Transverse colon (tissue), 4 donors: ENCODE data around the gene MEIKIN. TPM values are rescaled to one million over a fixed set of nuclear protein-coding genes. Genes with fewer than 3 reads are reported as not detected.
"Not testable (repeated sequence)": the region's sequence is repeated elsewhere in the genome, so short reads cannot be mapped to it uniquely, and the experiment has no call there.

Experiments used
- DNase-seq: peaks from one replicate; pipeline ENCODE4 v3.0.0-alpha.2; 2019
- H3K27ac ChIP-seq, 4 donors: fragments of 200-600 bp; sonication (generic); 2 replicates each; pipeline ENCODE4 v1.5.1; 2016 to 2018; ENCODE audit warnings: inconsistent platforms in 4 of 4
- H3K27me3 ChIP-seq: fragments of 200-600 bp; sonication (generic); 2 replicates; pipeline ENCODE4 v1.5.1; 2017; ENCODE audit warnings: inconsistent platforms
- H3K36me3 ChIP-seq, 4 donors: fragments of 200-600 bp; sonication (generic); 2 replicates each; pipeline ENCODE4 v1.5.1; 2017 to 2019; ENCODE audit warnings: inconsistent platforms in 4 of 4
- H3K4me1 ChIP-seq, 4 donors: fragments of 200-600 bp; sonication (generic); 2 replicates each; pipeline ENCODE4 v1.5.1; 2017 to 2020; ENCODE audit warnings: inconsistent platforms in 4 of 4
- H3K4me3 ChIP-seq, 4 donors: fragments of 200-600 bp; sonication (generic); 1 replicate in 1 of 4; 2 replicates in 3 of 4; pipeline versions ENCODE4 v1.5.1 to v1.6.1; 2017 to 2019; ENCODE audit warnings: inconsistent platforms in 4 of 4
- H3K9me3 ChIP-seq, 2 donors: fragments of 200-600 bp; sonication (generic); 2 replicates each; pipeline ENCODE4 v1.5.1; 2017 to 2019; ENCODE audit warnings: inconsistent platforms in 2 of 2
- EP300 ChIP-seq: sonication (generic); formaldehyde crosslinking; IDR thresholded peaks from one replicate; pipeline ENCODE4 v1.6.1; 2017; ENCODE audit warnings: antibody characterized with exemption, low read depth
- POLR2A ChIP-seq: fragments of 450-650 bp; IDR thresholded peaks from one replicate; pipeline ENCODE4 v1.6.1; 2016; ENCODE audit warnings: antibody characterized with exemption, mild to moderate bottlenecking, moderate library complexity
- POLR2AphosphoS5 ChIP-seq, 3 donors: sonication (generic); formaldehyde crosslinking; IDR thresholded peaks; one replicate each; pipeline ENCODE4 v1.6.1; 2016; ENCODE audit warnings: antibody characterized with exemption in 3 of 3
- WGBS, 2 donors: methylation state at CpG; one replicate each; pipeline ENCODE4 v1.1.5; 2018; ENCODE audit warnings: low coverage in 1 of 2; 5-methylcytosine and 5-hydroxymethylcytosine counted together
- in situ Hi-C, 4 donors: fragments of 200-750 bp; cut with MboI; loops; one replicate each; pipeline versions ENCODE4 v1.15.0 to v1.15.1; 2017; ENCODE audit warnings: low sequenced_read_pairs in 3 of 4, low pct_ligation_motif_present in 1 of 4, low pct_unique_long_range_greater_than_20kb in 1 of 4
- intact Hi-C: fragments of 100-400 bp; cut with DNase I; formaldehyde crosslinking; loops from one replicate; pipeline ENCODE4 v1.15.1; 2023; ENCODE audit warnings: low total_unique reads
- total RNA-seq, 4 donors: library from RNA; depleted of rRNA; stranded (reverse); fragments of >200 nt; gene quantifications; one replicate each; pipeline ENCODE4 v1.1.0, GENCODE V29; 2016
- TF ChIP-seq, protein P1 (sequence below), 5 experiments: fragments of 200-600 bp in 3 of 5; fragments of 450-650 bp in 2 of 5; sonication (generic) in 3 of 5; IDR thresholded peaks; 1 replicate in 2 of 5; 2 replicates in 3 of 5; pipeline ENCODE4 v1.5.1; 2016 to 2017; ENCODE audit warnings: antibody characterized with exemption in 5 of 5, inconsistent platforms in 3 of 5, mild to moderate bottlenecking in 2 of 5, moderate library complexity in 1 of 5

MEIKIN gene
- total RNA-seq, 4 donors from 2014 or later = not detected

DNA sequence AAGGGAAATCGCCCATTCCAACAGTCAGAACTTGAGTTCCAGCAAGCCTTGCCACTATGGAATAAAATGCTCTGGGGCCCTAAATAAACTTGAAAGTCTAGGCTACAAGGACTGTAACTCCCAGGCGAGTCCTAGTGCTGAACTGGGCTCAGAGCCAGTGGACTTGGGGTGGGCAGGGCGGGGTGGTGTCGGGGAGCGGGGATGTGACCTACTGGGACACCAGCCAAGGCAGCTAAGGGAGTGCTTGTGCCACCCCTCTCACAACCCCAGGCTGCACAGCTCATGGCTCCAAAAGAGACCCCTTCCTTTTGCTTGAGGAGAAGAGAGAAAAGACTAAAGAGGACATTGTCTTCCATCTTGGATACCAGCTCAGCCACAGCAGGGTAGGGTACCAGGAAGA, 61.5 kb downstream of the MEIKIN start:
- no peak for DNase-seq
- in situ Hi-C loops = no loop called here
- Histone ChIP-seq H3K36me3 (no peaks in the 10 kb centered on the region), H3K4me3 (no peak overlapping the region), H3K27ac (no peak overlapping the region), H3K9me3 (no peaks in the 10 kb centered on the region), H3K4me1 (no peaks in the 10 kb centered on the region), H3K27me3 (no peaks in the 10 kb centered on the region)
- 39% methylated on average over 5 of the region's 5 CpGs; no CpG with 5 or more reads in 1 of the 2 donors for WGBS, 2 donors
- intact Hi-C loops = no loop called here
- no peak for TF ChIP-seq POLR2A
- no peak for TF ChIP-seq POLR2AphosphoS5 (IDR thresholded peaks at IDR 0.05)
- TF ChIP-seq EP300 = no peak
- TF ChIP-seq, protein P1, sequence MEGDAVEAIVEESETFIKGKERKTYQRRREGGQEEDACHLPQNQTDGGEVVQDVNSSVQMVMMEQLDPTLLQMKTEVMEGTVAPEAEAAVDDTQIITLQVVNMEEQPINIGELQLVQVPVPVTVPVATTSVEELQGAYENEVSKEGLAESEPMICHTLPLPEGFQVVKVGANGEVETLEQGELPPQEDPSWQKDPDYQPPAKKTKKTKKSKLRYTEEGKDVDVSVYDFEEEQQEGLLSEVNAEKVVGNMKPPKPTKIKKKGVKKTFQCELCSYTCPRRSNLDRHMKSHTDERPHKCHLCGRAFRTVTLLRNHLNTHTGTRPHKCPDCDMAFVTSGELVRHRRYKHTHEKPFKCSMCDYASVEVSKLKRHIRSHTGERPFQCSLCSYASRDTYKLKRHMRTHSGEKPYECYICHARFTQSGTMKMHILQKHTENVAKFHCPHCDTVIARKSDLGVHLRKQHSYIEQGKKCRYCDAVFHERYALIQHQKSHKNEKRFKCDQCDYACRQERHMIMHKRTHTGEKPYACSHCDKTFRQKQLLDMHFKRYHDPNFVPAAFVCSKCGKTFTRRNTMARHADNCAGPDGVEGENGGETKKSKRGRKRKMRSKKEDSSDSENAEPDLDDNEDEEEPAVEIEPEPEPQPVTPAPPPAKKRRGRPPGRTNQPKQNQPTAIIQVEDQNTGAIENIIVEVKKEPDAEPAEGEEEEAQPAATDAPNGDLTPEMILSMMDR (IDR thresholded peaks at IDR 0.05) = no peak

GRCh38 chr5:131879705-131880104, 65.8 kb downstream of the MEIKIN start:
- Histone ChIP-seq H3K27me3 (no peaks in the 10 kb centered on the region), H3K9me3 (no peaks in the 10 kb centered on the region), H3K4me1 (no peaks in the 10 kb centered on the region), H3K36me3 (no peaks in the 10 kb centered on the region), H3K27ac (no peak overlapping the region), H3K4me3 (no peak overlapping the region)
- intact Hi-C loops = no loop called here
- DNase-seq = no peak
- TF ChIP-seq POLR2A (no peak), EP300 (no peak), POLR2AphosphoS5 (IDR thresholded peaks at IDR 0.05) (no peak)
- TF ChIP-seq, protein P1 (IDR thresholded peaks at IDR 0.05) = no peak
- in situ Hi-C loops = no loop called here
- WGBS, 2 donors = 92% methylated on average over 5 of the region's 5 CpGs; no CpG with 5 or more reads in 1 of the 2 donors

DNA sequence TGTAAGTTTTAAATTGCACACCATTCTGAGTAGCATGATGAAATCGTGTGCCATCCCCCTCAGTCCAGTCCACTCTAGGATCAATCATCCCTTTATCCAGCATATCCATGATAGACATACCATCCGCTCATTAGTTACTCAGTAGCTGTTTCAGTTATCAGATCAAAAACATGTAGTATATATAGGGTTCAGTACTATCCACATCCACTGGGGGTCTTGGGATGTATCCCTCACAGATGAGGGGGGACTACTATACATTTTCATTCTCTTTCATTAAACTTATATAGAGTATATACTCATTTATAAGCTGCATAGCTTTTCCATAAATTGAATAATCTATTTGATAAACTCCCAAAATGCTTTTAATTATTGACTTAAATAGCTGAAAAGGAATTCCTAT, 67.6 kb downstream of the MEIKIN start:
- DNase-seq = no peak
- intact Hi-C loops (no loop called here), in situ Hi-C loops (no loop called here)
- Histone ChIP-seq H3K36me3 (no peaks in the 10 kb centered on the region), H3K4me3 (no peak overlapping the region), H3K9me3 (no peaks in the 10 kb centered on the region), H3K4me1 (no peaks in the 10 kb centered on the region), H3K27me3 (no peaks in the 10 kb centered on the region), H3K27ac (no peak overlapping the region)
- WGBS, 2 donors = 84% methylated on average over 2 of the region's 2 CpGs; no CpG with 5 or more reads in 1 of the 2 donors
- TF ChIP-seq, protein P1 (IDR thresholded peaks at IDR 0.05) = no peak
- TF ChIP-seq POLR2AphosphoS5 (IDR thresholded peaks at IDR 0.05) (no peak), EP300 (no peak), POLR2A (no peak)

DNA sequence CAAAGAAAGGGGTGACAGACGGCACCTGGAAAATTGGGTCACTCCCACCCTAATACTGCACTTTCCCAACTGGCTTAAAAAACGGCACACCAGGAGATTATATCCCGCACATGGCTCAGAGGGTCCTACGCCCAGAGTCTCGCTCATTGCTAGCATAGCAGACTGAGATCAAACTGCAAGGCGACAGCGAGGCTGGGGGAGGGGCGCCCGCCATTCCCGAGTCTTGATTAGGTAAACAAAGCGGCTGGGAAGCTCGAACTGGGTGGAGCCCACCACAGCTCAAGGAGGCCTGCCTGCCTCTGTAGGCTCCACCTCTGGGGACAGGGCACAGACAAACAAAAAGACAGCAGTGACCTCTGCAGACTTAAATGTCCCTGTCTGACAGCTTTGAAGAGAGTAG, 74.2 kb downstream of the MEIKIN start:
- H3K4me1 ChIP-seq, H3K36me3 ChIP-seq, H3K4me3 ChIP-seq, intact Hi-C loops, H3K27me3 ChIP-seq, H3K27ac ChIP-seq, DNase-seq, in situ Hi-C loops: not testable (repeated sequence)
- WGBS, 2 donors = 93% methylated on average over 10 of the region's 12 CpGs; no CpG with 5 or more reads in 1 of the 2 donors
- peaks cover 0 to 10% of the 10 kb centered on the region in 2 donors for H3K9me3 ChIP-seq

DNA sequence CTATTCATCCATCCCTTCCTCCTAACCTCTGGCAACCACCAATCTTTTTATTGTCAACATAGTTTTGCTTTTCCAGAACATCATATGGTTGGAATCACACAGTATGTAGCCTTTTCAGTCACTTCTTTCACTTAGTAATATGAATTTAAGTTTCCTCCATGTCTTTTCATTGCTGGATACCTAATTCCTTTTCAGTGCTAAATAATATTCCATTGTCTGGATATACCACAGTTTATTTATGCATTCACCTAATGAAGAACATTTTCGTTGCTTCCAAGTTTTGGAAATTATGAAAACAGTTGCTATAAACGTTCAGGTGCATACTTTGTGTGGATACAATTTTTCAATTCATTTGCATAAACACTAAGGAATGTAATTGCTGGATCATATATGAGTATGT, 77.9 kb downstream of the MEIKIN start:
- no peak for DNase-seq
- TF ChIP-seq, protein P1 (IDR thresholded peaks at IDR 0.05) = no peak
- TF ChIP-seq POLR2AphosphoS5 (IDR thresholded peaks at IDR 0.05) = no peak
- TF ChIP-seq POLR2A = no peak
- no peak for TF ChIP-seq EP300
- no peak overlapping the region for H3K4me3 ChIP-seq
- WGBS, 2 donors = 33 to 36% methylated on average over 2 of the region's 2 CpGs
- no peaks in the 10 kb centered on the region for H3K4me1 ChIP-seq
- in situ Hi-C loops (no loop called here), intact Hi-C loops (no loop called here)
- H3K36me3 ChIP-seq = no peaks in the 10 kb centered on the region
- H3K27ac ChIP-seq = no peak overlapping the region
- peaks cover 15 to 19% of the 10 kb centered on the region in 2 donors for H3K9me3 ChIP-seq
- H3K27me3 ChIP-seq = no peaks in the 10 kb centered on the region
